Fibroblast of mammary gland (primary cell): ENCODE data around the gene PRRT2.
A peak's percentile ranks its signal among the peaks of the same experiment; 100 is the strongest.

Experiments
- DNase-seq: peaks from one replicate; pipeline ENCODE4 v3.0.0-alpha.2; 2010; ENCODE audit warnings: low read depth
- H3K4me3 ChIP-seq: 2 replicates; pipeline ENCODE4 v1.5.1; 2011; ENCODE audit warnings: low read depth, mild to moderate bottlenecking, low read length, moderate library complexity; ENCODE audit not compliant: control insufficient read depth
- TF ChIP-seq, protein P1 (sequence below): conservative IDR thresholded peaks from 2 replicates; pipeline ENCODE4 v1.5.1; 2011; ENCODE audit warnings: low read depth, low read length, inconsistent platforms; ENCODE audit not compliant: control insufficient read depth, insufficient read depth

Gene PRRT2

DNA sequence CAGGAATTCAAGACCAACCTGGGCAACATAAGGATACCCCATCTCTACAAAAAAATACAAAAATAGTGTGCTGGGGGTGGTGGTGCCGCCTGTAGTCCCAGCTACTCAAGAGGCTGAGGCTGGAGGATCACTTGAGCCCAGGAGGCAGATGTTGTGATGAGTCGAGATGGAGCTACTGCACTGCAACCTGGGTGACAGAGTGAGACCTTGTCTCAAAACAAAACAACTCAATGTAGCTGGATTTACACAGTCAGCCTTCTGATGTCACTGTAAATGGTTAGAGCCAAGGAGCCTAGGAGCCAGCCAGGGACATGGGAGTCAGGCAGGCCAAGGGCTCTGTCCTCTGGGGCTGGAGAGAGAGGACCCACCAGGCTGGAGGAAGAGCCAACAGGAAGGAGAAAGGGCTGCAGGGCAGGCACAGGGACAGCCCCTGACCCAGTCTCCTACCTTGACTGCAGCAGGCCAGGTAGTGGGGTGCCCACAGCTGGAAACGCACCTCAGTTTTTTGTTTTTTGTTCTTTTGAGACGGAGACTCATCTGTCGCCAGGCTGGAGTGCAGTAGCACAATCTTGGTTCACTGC is 42.6 kb downstream of the PRRT2 start:
- H3K4me3 ChIP-seq = no peak overlapping the region
- DNase-seq = no peak
- TF ChIP-seq, protein P1, sequence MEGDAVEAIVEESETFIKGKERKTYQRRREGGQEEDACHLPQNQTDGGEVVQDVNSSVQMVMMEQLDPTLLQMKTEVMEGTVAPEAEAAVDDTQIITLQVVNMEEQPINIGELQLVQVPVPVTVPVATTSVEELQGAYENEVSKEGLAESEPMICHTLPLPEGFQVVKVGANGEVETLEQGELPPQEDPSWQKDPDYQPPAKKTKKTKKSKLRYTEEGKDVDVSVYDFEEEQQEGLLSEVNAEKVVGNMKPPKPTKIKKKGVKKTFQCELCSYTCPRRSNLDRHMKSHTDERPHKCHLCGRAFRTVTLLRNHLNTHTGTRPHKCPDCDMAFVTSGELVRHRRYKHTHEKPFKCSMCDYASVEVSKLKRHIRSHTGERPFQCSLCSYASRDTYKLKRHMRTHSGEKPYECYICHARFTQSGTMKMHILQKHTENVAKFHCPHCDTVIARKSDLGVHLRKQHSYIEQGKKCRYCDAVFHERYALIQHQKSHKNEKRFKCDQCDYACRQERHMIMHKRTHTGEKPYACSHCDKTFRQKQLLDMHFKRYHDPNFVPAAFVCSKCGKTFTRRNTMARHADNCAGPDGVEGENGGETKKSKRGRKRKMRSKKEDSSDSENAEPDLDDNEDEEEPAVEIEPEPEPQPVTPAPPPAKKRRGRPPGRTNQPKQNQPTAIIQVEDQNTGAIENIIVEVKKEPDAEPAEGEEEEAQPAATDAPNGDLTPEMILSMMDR = no peak

DNA sequence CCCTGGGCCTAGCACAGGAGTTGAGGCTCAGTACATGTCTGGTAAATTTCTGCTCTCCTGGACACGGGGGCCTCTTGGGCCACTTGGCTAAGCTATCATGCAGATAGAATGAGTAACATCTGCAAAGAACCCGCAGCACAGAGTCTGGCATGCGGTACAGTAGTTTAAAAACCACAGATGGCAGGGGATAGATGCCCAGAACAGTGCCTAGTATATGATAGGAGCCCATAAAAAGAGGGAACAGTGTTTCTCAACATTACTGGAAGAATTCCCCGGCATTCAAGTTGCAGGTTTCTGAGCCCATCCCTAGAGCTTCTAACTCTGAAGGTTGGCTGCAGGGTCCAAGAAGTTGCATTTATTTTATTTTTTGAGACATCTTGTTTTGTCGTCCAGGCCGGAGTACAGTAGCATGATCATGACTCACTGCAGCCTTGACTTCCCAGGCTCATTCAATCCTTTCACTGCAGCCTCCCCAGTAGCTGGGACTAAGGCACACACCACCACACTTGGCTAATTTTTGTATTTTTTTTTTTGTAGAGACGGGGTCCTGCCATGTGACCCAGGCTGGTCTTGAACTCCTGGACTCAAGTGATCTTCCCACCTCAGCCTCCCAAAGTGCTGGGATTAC is 45.3 kb downstream of the PRRT2 start:
- TF ChIP-seq, protein P1 = no peak
- no peak overlapping the region for H3K4me3 ChIP-seq
- peak; percentile 89 for DNase-seq

DNA sequence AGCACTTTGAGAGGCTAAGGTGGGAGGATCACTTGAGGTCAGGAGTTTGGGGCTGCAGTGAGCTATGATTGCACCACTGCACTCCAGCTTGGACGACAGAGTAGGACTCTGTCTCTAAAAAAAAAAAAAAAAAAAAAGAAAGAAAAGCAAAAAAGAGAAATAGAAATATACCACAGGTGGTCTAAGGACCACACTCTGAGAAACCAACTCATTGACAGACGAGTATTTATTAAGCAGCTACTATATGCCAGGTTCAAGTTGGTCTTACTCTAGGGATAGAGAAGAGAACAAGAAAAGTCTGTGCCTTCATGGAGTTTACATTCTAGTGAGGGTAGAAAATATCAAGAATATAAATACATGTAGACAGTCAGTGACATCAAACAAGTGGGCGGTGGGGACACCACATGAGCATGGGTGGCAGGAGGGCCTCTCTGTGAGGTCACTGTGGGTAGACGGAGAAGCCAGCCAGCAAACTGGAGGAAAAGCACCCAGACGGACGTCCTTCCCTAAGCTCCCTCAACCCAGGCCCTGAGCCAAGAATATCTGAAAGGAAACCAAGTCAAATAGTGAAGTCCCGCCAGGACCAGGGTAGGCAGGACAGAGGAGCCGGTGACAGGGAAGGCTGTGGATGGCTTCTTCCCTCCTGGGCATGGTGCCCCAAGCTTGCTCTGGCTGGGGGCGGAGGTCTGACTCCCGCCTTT is 46.3 kb downstream of the PRRT2 start:
- TF ChIP-seq, protein P1 = no peak
- no peak overlapping the region for H3K4me3 ChIP-seq
- DNase-seq = no peak

DNA sequence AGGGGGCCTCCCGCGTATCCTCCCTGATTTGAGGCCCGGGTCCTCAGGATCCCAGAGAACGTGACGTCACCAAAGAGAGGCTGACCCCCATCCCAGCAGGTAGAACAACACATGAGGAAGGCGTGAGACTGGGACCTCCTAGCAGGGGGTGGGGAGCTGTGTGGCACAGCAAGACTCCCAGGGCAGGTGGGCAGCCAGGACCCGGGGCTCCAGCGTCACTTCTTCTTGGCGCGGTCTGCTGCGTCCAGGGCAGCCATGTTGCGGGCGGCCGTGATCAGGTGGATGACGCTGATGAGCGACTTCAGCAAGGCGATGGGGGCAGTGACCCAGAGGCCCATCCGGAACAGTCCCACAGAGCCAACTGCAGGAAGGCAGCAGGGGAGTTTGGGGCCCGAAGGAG is 47.0 kb downstream of the PRRT2 start:
- H3K4me3 ChIP-seq = no peak overlapping the region
- TF ChIP-seq, protein P1 = no peak
- DNase-seq = no peak

DNA sequence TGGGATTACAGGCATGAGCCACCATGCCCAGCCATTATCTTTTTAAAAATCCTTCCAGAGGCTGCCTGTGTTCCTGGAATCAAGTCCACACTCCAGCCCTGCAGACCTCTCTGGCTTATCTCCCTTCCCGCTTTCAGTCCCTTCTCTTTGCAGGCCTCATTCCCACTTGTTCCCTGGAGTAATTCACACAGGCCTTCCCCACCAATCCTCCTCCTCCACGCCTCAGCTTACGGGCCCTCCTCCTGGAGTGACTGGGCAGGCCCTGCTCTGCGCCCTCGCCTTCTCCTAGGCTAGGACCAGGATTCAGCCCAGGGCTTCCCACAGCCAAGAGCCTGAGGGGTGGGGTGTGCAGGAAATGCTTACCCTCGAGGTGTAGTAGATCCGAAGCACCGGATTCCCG is 48.2 kb downstream of the PRRT2 start:
- no peak for DNase-seq
- TF ChIP-seq, protein P1 = no peak
- no peak overlapping the region for H3K4me3 ChIP-seq

DNA sequence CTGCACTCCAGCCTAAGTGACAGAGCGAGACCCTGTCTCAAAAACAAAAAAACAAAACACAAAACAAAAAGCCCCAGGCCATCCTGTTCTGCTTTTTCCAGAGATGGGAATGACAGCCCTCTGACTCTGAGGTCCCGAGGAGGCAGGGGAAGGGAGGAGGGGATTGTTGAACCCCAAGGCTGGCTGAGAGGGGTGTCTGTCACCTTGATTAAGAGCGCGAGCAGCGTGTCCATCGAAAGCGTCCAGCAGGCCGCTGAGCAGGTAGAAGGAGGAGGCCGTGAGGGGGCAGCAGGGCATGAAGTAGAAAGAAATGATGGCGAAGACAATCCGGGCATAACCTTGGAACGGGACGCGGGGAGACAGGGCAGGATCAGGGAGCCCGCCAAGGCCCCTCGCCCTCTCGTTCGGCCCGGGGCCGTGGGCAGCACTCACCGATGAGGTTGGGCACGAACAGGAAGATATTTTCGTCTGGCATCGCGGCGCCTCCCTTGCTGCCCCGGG is 50.4 kb downstream of the PRRT2 start:
- H3K4me3 ChIP-seq = peak overlapping the region; percentile 80
- DNase-seq = no peak
- TF ChIP-seq, protein P1 = peak; percentile 16
